ENCODE data around the gene RUNX1. TPM values are rescaled to one million over a fixed set of nuclear protein-coding genes. Genes with fewer than 3 reads are reported as not detected.
A peak's percentile ranks its signal among the peaks of the same experiment; 100 is the strongest.

Gene RUNX1
- total RNA-seq, 1 donor from 2014 or later: 121 TPM

DNA sequence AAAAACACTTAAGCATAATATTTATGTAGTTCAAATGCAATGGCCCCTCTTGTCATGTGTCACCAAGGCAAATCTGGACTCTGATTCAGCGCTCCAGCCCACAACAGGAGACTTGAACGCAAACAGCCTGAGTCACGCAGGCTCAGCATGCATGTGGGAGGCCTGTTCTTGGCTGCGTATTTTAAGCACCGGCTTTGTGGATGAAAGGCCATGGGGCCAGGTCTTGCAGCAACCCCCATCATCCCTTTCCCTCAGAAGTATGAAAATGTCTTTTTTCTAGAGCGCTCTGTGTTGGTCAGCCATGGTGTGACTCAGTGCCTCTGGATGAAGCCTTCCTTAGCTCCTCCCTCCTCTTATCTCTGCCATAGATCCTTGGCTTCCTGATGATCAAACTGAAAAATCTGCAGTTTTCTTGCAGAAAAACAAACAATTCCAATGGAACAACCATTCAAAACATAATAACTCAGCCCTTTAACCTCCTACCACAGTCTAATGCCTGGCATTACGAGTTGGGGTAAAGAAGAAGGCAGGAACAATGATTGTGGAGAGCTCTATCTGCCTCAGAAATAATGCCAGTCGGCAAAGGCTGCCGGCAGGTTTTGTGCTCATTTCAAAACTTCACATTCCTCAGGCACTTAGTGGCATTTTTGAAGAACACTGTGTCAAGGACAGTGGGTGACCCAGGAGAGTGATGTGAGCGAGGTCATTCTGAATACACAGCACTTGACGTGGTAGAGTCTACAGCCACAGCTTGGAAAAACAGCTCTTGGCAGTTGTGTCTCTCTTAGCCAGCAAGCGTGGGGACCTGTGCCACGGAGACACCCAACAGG is 212.8 kb downstream of the RUNX1 start:
- Mint-ChIP-seq H3K4me3 (ENCODE audit: low read depth) (no peak overlapping the region), H3K36me3 (ENCODE audit: low read depth) (peaks cover 82% of the 10 kb centered on the region), H3K4me1 (ENCODE audit: low read depth) (peaks cover 52% of the 10 kb centered on the region), H3K27me3 (ENCODE audit: low read depth) (no peaks in the 10 kb centered on the region), H3K27ac (peak overlapping the region; percentile 79), H3K9me3 (no peaks in the 10 kb centered on the region)
- intact Hi-C loops (cut with micrococcal nuclease): no loop called here
- DNase-seq (ENCODE audit: low spot score): no peak

DNA sequence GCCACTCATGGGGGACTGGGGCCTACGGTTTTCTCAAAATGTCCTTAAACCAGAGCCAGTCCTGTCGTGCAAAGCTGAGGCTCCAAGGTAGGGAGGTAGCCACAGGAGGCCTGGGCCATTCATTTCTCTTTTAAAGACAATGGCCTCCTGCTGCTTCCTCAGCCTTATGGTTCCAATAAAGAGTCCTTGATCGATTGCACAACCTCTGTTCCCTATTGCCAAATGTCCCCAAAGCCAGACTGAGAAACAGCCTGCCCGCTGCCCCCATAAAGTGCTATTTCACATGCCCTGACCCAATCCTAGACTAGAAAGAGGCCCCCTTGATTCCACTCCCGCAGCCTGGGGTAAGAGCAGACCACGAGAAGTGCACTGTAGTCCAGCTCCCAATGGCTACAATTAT is 213.6 kb downstream of the RUNX1 start:
- no peak overlapping the region for H3K4me3 Mint-ChIP-seq (ENCODE audit: low read depth)
- intact Hi-C loops (cut with micrococcal nuclease): no loop called here
- peak overlapping the region; percentile 43 for H3K27ac Mint-ChIP-seq
- peaks cover 87% of the 10 kb centered on the region for H3K36me3 Mint-ChIP-seq (ENCODE audit: low read depth)
- H3K4me1 Mint-ChIP-seq (ENCODE audit: low read depth): peaks cover 52% of the 10 kb centered on the region
- H3K9me3 Mint-ChIP-seq: no peaks in the 10 kb centered on the region
- no peaks in the 10 kb centered on the region for H3K27me3 Mint-ChIP-seq (ENCODE audit: low read depth)
- no peak for DNase-seq (ENCODE audit: low spot score)

DNA sequence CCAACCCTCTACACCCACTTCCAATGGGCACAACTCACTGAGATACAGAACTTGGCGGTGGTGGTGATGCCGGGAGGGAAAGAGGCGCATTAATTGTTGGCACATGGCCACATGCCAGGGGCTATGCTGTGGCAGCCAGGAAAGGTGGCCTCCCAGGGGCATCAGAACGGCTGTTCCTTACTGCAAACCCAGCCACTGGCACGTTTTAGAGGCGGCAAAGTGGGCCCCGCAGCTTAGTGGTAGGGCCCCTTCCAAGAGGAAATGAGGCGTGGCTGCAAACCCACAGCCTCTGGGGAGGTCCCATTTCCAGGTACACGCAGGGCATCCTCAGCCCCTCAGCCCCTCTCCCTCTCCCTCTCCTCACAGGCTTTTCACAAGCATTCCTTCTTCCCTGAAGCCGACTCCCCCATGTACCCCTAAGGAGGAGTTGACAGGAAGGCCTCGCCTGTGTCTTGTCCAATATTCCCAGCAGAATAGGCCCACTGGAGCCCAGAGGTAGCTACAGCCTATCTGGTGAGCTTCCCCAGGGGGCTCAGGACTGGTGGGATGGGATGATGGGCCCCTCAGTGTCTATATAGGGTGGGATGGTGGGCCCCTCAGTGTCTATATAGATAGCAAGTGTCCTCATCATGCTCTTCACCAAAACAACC is 214.1 kb downstream of the RUNX1 start:
- no peaks in the 10 kb centered on the region for H3K27me3 Mint-ChIP-seq (ENCODE audit: low read depth)
- intact Hi-C loops (cut with micrococcal nuclease): no loop called here
- peaks cover 47% of the 10 kb centered on the region for H3K4me1 Mint-ChIP-seq (ENCODE audit: low read depth)
- no peak for DNase-seq (ENCODE audit: low spot score)
- H3K27ac Mint-ChIP-seq: peak overlapping the region; percentile 43
- H3K36me3 Mint-ChIP-seq (ENCODE audit: low read depth): peaks cover 87% of the 10 kb centered on the region
- H3K9me3 Mint-ChIP-seq: no peaks in the 10 kb centered on the region
- H3K4me3 Mint-ChIP-seq (ENCODE audit: low read depth): no peak overlapping the region

DNA sequence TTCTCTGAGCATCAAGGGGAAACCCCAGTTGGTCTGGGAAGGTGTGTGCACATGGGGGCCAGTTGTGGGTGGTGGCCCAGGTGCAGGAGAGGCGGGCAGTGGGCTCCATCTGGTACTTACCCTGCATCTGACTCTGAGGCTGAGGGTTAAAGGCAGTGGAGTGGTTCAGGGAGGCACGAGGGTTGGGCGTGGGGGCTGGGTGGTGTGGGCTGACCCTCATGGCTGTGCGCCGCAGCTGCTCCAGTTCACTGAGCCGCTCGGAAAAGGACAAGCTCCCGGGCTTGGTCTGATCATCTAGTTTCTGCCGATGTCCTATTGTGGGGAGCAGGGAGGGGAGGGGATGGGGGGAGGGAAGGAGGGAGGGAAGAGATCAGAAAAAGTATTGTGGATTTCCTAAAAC is 214.8 kb downstream of the RUNX1 start:
- Mint-ChIP-seq H3K36me3 (ENCODE audit: low read depth) (peaks cover 87% of the 10 kb centered on the region), H3K27me3 (ENCODE audit: low read depth) (no peaks in the 10 kb centered on the region), H3K27ac (no peak overlapping the region), H3K4me1 (ENCODE audit: low read depth) (peaks cover 42% of the 10 kb centered on the region), H3K9me3 (no peaks in the 10 kb centered on the region), H3K4me3 (ENCODE audit: low read depth) (no peak overlapping the region)
- no peak for DNase-seq (ENCODE audit: low spot score)
- intact Hi-C loops (cut with micrococcal nuclease): no loop called here

DNA sequence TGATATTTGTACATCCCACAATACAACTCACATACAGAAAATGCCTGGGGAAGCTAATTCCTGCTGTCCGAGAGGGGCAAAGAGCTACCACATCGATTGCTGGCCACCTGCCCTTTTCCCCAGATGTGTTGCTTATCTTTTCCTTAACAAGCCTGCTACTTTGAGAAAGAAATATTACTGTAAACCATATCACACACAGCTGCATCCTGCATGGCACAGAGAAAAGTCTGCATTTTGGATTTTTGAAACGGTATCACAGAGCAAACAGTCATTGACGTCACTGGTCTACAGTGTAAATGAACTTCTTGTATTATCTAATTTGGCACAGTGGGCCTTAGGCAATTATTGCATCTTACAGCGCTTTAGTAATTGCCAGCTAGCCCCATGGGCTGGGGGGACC is 215.6 kb downstream of the RUNX1 start:
- no peaks in the 10 kb centered on the region for H3K27me3 Mint-ChIP-seq (ENCODE audit: low read depth)
- no peak overlapping the region for H3K4me3 Mint-ChIP-seq (ENCODE audit: low read depth)
- no peak for DNase-seq (ENCODE audit: low spot score)
- intact Hi-C loops (cut with micrococcal nuclease): no loop called here
- peaks cover 90% of the 10 kb centered on the region for H3K36me3 Mint-ChIP-seq (ENCODE audit: low read depth)
- H3K27ac Mint-ChIP-seq: no peak overlapping the region
- H3K9me3 Mint-ChIP-seq: no peaks in the 10 kb centered on the region
- H3K4me1 Mint-ChIP-seq (ENCODE audit: low read depth): peaks cover 37% of the 10 kb centered on the region

DNA sequence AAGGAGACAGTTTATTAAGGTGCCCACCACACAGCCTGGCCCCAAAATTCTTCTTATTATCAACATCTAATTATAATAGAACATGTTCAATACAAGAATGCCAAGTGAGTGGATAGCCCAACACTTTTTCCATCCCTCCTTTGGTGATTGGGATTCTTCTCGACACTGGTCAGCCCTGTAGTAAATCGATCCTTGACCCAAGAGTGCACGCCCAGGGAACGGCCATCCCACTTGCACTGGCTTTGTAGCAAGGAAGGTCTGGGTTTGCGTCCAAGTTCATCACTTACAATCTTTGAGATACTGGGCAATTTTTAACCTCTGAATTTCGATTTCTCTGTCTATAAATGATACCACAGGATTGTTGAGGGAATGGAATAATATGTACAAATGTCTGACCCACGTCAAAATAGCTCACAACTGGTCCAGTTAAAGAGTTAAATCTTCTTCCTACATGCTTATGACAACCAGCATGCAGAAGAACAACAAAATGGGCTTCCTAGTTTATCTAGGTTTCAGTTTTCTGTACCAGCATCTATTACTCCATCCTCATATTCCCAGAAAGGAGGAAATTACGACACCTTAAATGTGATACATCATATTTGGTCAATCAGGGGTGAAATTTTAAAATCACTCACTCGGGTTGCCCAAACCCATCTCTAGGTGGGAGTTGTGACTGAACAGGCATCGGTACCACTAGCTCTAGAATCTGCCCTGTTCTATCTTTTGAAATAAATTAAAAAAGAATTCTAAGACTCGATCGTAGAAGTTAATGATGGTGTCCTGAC is 218.5 kb downstream of the RUNX1 start:
- Mint-ChIP-seq H3K27me3 (ENCODE audit: low read depth) (no peaks in the 10 kb centered on the region), H3K4me1 (ENCODE audit: low read depth) (peaks cover 24% of the 10 kb centered on the region), H3K9me3 (no peaks in the 10 kb centered on the region), H3K27ac (no peak overlapping the region), H3K36me3 (ENCODE audit: low read depth) (peaks cover 94% of the 10 kb centered on the region), H3K4me3 (ENCODE audit: low read depth) (no peak overlapping the region)
- DNase-seq (ENCODE audit: low spot score): no peak
- intact Hi-C loops (cut with micrococcal nuclease): no loop called here

DNA sequence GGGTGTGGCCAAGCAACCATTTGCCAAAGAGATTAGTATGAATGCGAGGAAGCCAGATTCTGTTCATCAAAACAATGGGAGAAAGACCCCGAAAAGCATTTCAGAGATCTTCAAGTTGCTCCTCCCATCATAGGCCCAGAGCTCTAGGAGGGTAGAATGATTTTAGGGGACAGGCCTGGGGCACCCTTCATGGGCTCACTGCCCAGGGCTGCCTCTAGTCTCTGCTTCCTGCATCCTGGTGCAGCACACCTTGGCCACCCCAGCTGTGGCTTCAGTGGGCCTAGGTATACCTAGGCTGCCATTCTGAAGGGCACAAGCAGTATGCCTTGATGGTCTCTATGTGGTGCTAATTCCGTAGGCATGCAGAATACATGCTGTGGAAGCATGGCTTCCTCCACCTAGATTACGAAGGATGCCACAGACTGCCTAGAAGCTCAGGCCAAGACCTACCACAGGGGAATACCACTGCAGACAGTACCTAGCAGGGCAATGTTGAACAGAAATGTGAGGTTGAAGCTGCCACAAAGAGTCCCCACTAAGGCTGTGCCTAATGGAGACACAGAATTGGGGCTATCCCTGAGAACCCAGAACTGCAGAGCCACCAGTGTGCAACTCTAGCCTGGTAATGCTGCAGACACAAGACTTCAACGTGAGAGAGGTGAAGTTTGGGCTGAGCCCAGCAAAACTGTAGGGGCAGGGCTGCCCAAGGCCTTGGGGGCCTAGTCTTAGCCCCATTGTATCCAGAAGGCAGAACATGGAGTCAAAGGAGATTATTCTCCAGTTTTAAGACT is 221.5 kb downstream of the RUNX1 start:
- H3K4me3 Mint-ChIP-seq (ENCODE audit: low read depth): no peak overlapping the region
- H3K36me3 Mint-ChIP-seq (ENCODE audit: low read depth): peaks cover 95% of the 10 kb centered on the region
- no peaks in the 10 kb centered on the region for H3K9me3 Mint-ChIP-seq
- intact Hi-C loops (cut with micrococcal nuclease): no loop called here
- H3K4me1 Mint-ChIP-seq (ENCODE audit: low read depth): peaks cover 17% of the 10 kb centered on the region
- no peak for DNase-seq (ENCODE audit: low spot score)
- no peaks in the 10 kb centered on the region for H3K27me3 Mint-ChIP-seq (ENCODE audit: low read depth)
- H3K27ac Mint-ChIP-seq: peak overlapping the region; percentile 31

DNA sequence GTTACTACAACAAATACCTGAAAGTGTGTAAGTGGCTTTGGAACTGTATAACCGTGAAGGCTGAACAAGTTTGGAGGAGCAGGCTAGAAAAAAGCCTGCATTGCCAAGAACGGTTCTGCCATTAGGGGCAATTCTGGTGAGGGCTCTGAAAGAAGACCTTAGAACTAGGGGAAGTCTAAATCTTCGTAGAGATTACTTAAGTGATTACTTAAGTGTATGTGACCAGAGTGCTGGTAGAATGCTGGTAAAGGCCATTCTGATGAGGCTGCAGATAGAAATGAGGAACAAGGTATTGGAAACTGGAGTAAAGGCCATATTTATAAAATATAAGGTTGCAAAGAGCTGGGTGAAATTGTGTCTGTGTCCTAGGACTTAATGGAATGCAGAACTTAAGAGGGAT is 222.3 kb downstream of the RUNX1 start:
- Mint-ChIP-seq H3K36me3 (ENCODE audit: low read depth) (peaks cover 95% of the 10 kb centered on the region), H3K27me3 (ENCODE audit: low read depth) (no peaks in the 10 kb centered on the region), H3K9me3 (no peaks in the 10 kb centered on the region), H3K27ac (no peak overlapping the region), H3K4me3 (ENCODE audit: low read depth) (no peak overlapping the region), H3K4me1 (ENCODE audit: low read depth) (peaks cover 12% of the 10 kb centered on the region)
- intact Hi-C loops (cut with micrococcal nuclease): no loop called here
- DNase-seq (ENCODE audit: low spot score): no peak

DNA sequence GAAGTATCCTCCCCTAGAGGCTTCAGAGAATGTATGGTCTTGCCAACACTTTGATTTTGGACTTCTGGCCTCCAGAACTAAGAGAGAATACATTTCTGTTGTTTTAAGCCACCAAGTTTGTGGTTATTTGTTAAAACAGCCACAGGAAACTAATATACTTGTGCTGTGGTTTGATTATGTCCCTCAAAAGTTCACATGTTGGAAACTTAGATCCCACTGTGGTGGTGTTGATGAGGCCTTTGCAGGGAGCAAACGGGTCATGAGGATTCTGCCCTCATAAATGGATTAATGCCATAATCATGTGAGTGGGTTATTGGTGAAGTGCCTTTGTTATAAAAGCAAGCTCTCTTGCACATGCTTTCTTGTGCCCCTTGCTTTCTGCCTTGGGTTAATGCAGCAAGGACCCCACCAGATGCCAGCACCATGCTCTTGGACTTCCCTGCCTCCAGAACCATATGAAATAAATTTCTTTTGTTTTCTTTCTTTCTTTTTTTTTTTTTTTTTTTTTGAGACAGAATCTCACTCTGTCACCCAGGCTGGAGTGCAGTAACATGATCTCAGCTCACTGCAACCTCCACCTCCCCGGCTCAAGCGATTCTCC is 223.1 kb downstream of the RUNX1 start:
- no peak overlapping the region for H3K4me3 Mint-ChIP-seq (ENCODE audit: low read depth)
- H3K9me3 Mint-ChIP-seq: no peaks in the 10 kb centered on the region
- H3K36me3 Mint-ChIP-seq (ENCODE audit: low read depth): peaks cover 95% of the 10 kb centered on the region
- intact Hi-C loops (cut with micrococcal nuclease): no loop called here
- peaks cover 13% of the 10 kb centered on the region for H3K4me1 Mint-ChIP-seq (ENCODE audit: low read depth)
- no peaks in the 10 kb centered on the region for H3K27me3 Mint-ChIP-seq (ENCODE audit: low read depth)
- DNase-seq (ENCODE audit: low spot score): no peak
- H3K27ac Mint-ChIP-seq: no peak overlapping the region

DNA sequence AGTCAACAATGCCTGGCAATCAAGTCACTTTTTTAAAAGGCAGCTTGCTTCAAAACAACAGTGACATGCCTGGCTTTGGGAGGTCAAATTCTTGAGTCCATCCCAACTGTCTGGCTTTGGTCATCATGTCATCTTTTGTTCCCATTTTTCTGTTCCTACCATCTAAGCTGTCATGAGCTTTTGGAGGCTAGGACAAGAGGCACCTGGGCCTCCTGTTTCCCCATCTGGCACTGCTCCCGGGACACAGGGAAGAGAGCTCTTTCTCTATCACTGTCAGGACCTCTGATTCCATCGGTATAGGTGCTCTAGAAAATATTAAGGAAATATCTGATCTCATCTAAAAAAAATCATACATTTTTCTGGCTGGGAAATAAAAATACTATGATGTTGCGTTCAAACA is 224.0 kb downstream of the RUNX1 start:
- Mint-ChIP-seq H3K4me1 (ENCODE audit: low read depth) (peaks cover 13% of the 10 kb centered on the region), H3K27ac (no peak overlapping the region), H3K36me3 (ENCODE audit: low read depth) (peaks cover 93% of the 10 kb centered on the region), H3K4me3 (ENCODE audit: low read depth) (no peak overlapping the region), H3K27me3 (ENCODE audit: low read depth) (no peaks in the 10 kb centered on the region), H3K9me3 (no peaks in the 10 kb centered on the region)
- no peak for DNase-seq (ENCODE audit: low spot score)
- intact Hi-C loops (cut with micrococcal nuclease): no loop called here

DNA sequence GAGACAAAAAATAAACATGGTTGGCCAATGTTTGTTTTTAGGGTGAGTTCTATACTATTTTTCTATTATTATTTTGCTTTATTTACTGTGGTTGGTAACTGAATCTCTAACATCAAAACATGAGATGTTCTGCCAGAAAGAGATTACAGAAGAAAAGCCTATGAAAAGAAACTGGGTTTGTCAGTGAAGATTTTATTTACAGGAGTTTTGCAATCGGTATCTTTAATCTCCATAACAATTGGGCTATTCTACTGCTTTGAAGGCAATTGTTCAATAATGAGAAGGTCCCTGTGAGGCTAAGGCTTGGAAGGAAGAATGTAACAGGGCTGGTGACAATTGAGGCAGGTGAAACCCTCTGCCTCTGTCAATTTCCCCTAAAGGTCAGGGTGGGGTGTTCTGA is 224.8 kb downstream of the RUNX1 start:
- Mint-ChIP-seq H3K27ac (no peak overlapping the region), H3K4me3 (ENCODE audit: low read depth) (no peak overlapping the region), H3K36me3 (ENCODE audit: low read depth) (peaks cover 93% of the 10 kb centered on the region), H3K9me3 (no peaks in the 10 kb centered on the region), H3K4me1 (ENCODE audit: low read depth) (peaks cover 12% of the 10 kb centered on the region), H3K27me3 (ENCODE audit: low read depth) (no peaks in the 10 kb centered on the region)
- intact Hi-C loops (cut with micrococcal nuclease): no loop called here
- DNase-seq (ENCODE audit: low spot score): no peak

DNA sequence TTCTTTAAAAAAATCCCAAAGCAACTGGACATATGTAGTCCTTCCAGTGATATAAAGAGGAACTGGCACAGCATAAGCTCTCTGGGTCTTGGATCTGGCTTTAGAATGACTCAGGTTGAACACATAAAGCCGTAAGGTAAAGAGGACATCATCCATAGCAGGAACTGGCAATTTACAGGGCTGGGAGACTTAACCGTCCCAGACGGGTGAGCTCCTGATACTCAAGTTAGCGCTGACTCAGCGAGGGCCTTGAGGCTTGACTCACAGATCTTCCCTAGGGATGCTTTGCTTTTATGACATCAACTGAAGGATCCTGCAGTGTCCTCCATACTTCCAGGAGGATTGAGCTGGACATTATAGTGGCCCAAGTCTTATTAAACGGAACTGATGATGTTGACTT is 226.2 kb downstream of the RUNX1 start:
- DNase-seq (ENCODE audit: low spot score): no peak
- H3K36me3 Mint-ChIP-seq (ENCODE audit: low read depth): peaks cover 93% of the 10 kb centered on the region
- H3K9me3 Mint-ChIP-seq: no peaks in the 10 kb centered on the region
- intact Hi-C loops (cut with micrococcal nuclease): no loop called here
- no peak overlapping the region for H3K4me3 Mint-ChIP-seq (ENCODE audit: low read depth)
- H3K27ac Mint-ChIP-seq: no peak overlapping the region
- H3K4me1 Mint-ChIP-seq (ENCODE audit: low read depth): peaks cover 10% of the 10 kb centered on the region
- no peaks in the 10 kb centered on the region for H3K27me3 Mint-ChIP-seq (ENCODE audit: low read depth)
